Stimulated activated CD8-positive, alpha-beta memory T cell treated with anti-CD3 and anti-CD28 coated beads, Interleukin-15, amount 100 ng/mL, for 24 hours (primary cell): Measurements from ENCODE around the gene TMEM53.
"Not testable (repeated sequence)": the region's sequence is repeated elsewhere in the genome, so short reads cannot be mapped to it uniquely, and the experiment has no call there.

ENCODE experiments used
- DNase-seq: peaks from one replicate; pipeline ENCODE4 v3.0.0-alpha.2; 2020; ENCODE audit warnings: low read depth

TMEM53 gene

GRCh38 chr1:44672254-44672955 is 1.9 kb downstream of the TMEM53 start:
- DNase-seq = no peak

GRCh38 chr1:44670751-44671640 is 3.3 kb downstream of the TMEM53 start:
- DNase-seq = no peak

- DNase-seq = not testable (repeated sequence)
Observed at GRCh38 chr1:44666719-44667118, 7.6 kb downstream of the TMEM53 start.

GRCh38 chr1:44664730-44665370 is 9.4 kb downstream of the TMEM53 start:
- no peak for DNase-seq

- DNase-seq = no peak
Observed at GRCh38 chr1:44663417-44663816, 10.9 kb downstream of the TMEM53 start.

- DNase-seq = no peak
Observed at GRCh38 chr1:44662683-44663030, 11.6 kb downstream of the TMEM53 start.

- no peak for DNase-seq
Observed at GRCh38 chr1:44661781-44662682, 12.2 kb downstream of the TMEM53 start.

- no peak for DNase-seq
Observed at GRCh38 chr1:44660176-44660575, 14.1 kb downstream of the TMEM53 start.

- no peak for DNase-seq
Observed at GRCh38 chr1:44659566-44659965, 14.7 kb downstream of the TMEM53 start.

- no peak for DNase-seq
Observed at GRCh38 chr1:44655609-44656008, 18.7 kb downstream of the TMEM53 start.

GRCh38 chr1:44654621-44655187 is 19.6 kb downstream of the TMEM53 start:
- no peak for DNase-seq

- no peak for DNase-seq
Observed at GRCh38 chr1:44653107-44653964, 20.9 kb downstream of the TMEM53 start.

GRCh38 chr1:44652445-44653106 is 21.7 kb downstream of the TMEM53 start:
- peak; percentile 61 for DNase-seq

- DNase-seq = no peak
Observed at GRCh38 chr1:44651069-44651468, 23.2 kb downstream of the TMEM53 start.

GRCh38 chr1:44650159-44650831 is 24.0 kb downstream of the TMEM53 start:
- no peak for DNase-seq

- DNase-seq = no peak
Observed at GRCh38 chr1:44649788-44650158, 24.5 kb downstream of the TMEM53 start.

GRCh38 chr1:44648529-44649250 is 25.6 kb downstream of the TMEM53 start:
- DNase-seq = no peak

GRCh38 chr1:44647896-44648295 is 26.4 kb downstream of the TMEM53 start:
- no peak for DNase-seq
